ENCODE data around the gene GFRA4. TPM values are rescaled to one million over a fixed set of nuclear protein-coding genes. Genes with fewer than 3 reads are reported as not detected.

The GFRA4 gene
- total RNA-seq, 1 experiment from 2014 or later: not detected

DNA sequence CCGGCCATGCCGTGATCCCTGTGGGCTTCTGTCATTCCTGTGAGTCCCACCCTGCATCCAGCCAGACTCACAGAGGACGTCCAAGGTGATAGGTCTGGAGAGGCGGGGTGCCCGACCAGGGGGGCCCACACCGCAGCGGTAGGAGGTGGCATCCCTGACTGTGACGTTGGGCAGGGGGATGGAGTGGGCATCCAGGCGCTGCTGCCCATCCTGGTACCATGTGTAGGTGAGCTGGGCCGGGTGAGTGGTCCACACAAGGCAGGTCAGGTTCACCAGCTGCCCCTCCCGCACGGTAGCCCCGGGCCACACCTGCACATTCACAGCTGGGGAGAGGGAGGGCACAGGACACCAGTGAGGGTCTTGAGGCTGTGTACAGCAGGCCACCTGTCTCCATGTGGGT lies 30.2 kb upstream of the GFRA4 start:
- no peaks in the 10 kb centered on the region for H3K9me3 ChIP-seq (ENCODE audit: low read depth, low read length, poor library complexity, severe bottlenecking)
- no peak for DNase-seq (ENCODE audit: low spot score)
- intact Hi-C loops (cut with micrococcal nuclease; ENCODE audit: unreplicated experiment): no loop called here
- BruUV-seq (replicated peaks): no TSS peak
- ChIA-PET CTCF (no interaction called here), POLR2A (ENCODE audit: low non-redundant PET) (no interaction called here)
- H3K27me3 ChIP-seq (replicated peaks; ENCODE audit: insufficient read depth, low read depth, low read length, poor library complexity): no peaks in the 10 kb centered on the region
- no peak overlapping the region for H3K4me3 ChIP-seq (ENCODE audit: low read depth, low read length, poor library complexity, severe bottlenecking)
- H3K4me1 ChIP-seq (ENCODE audit: insufficient read depth, low read length, poor library complexity, severe bottlenecking): no peaks in the 10 kb centered on the region
- no peak overlapping the region for H3K27ac ChIP-seq (ENCODE audit: low read depth, low read length, poor library complexity, severe bottlenecking)
- no peaks in the 10 kb centered on the region for H3K36me3 ChIP-seq (ENCODE audit: insufficient read depth, low read length, poor library complexity, severe bottlenecking)
- TF ChIP-seq, protein P1, sequence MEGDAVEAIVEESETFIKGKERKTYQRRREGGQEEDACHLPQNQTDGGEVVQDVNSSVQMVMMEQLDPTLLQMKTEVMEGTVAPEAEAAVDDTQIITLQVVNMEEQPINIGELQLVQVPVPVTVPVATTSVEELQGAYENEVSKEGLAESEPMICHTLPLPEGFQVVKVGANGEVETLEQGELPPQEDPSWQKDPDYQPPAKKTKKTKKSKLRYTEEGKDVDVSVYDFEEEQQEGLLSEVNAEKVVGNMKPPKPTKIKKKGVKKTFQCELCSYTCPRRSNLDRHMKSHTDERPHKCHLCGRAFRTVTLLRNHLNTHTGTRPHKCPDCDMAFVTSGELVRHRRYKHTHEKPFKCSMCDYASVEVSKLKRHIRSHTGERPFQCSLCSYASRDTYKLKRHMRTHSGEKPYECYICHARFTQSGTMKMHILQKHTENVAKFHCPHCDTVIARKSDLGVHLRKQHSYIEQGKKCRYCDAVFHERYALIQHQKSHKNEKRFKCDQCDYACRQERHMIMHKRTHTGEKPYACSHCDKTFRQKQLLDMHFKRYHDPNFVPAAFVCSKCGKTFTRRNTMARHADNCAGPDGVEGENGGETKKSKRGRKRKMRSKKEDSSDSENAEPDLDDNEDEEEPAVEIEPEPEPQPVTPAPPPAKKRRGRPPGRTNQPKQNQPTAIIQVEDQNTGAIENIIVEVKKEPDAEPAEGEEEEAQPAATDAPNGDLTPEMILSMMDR (conservative IDR thresholded peaks at IDR 0.05; ENCODE audit: low read depth, low read length): no peak
- no peak for TF ChIP-seq EZH2 (IDR thresholded peaks at IDR 0.05; ENCODE audit: borderline replicate concordance, low read depth, low read length, poor library complexity, severe bottlenecking)

DNA sequence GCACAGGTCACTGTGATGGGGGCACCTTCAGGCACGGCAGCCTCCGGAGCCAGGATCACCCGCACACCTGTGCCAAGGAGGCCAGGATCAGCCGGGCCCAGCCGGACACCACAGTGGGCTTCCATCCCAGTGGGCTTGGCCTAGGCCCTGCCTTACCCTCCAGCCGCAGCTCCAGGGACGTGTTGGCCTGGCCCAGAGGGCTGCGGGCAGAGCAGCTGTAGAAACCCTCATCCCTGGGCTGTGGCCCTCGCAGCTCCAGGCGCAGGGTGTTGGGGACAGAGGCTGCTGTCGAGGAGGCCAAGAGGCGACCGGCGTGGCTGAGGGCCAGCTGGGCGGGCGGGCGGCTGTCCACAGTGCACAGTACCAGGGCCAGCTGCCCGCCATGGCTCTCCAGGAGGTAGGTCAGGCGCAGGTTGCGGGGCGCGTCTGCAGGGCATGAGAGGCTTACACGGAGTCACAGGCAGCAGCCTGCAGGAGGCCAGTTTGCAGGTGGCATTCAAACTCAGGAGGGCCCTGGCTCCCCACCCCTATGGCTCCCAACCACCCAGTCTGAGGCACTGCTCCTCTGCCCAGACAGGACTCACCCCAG lies 29.6 kb upstream of the GFRA4 start:
- no peak for DNase-seq (ENCODE audit: low spot score)
- Histone ChIP-seq H3K4me3 (ENCODE audit: low read depth, low read length, poor library complexity, severe bottlenecking) (no peak overlapping the region), H3K27ac (ENCODE audit: low read depth, low read length, poor library complexity, severe bottlenecking) (no peak overlapping the region), H3K9me3 (ENCODE audit: low read depth, low read length, poor library complexity, severe bottlenecking) (no peaks in the 10 kb centered on the region), H3K27me3 (replicated peaks; ENCODE audit: insufficient read depth, low read depth, low read length, poor library complexity) (no peaks in the 10 kb centered on the region), H3K4me1 (ENCODE audit: insufficient read depth, low read length, poor library complexity, severe bottlenecking) (no peaks in the 10 kb centered on the region), H3K36me3 (ENCODE audit: insufficient read depth, low read length, poor library complexity, severe bottlenecking) (no peaks in the 10 kb centered on the region)
- BruUV-seq (replicated peaks): no TSS peak
- POLR2A ChIA-PET (ENCODE audit: low non-redundant PET): no interaction called here
- TF ChIP-seq, protein P1 (conservative IDR thresholded peaks at IDR 0.05; ENCODE audit: low read depth, low read length): no peak
- no peak for TF ChIP-seq EZH2 (IDR thresholded peaks at IDR 0.05; ENCODE audit: borderline replicate concordance, low read depth, low read length, poor library complexity, severe bottlenecking)
- CTCF ChIA-PET: no interaction called here
- intact Hi-C loops (cut with micrococcal nuclease; ENCODE audit: unreplicated experiment): no loop called here

DNA sequence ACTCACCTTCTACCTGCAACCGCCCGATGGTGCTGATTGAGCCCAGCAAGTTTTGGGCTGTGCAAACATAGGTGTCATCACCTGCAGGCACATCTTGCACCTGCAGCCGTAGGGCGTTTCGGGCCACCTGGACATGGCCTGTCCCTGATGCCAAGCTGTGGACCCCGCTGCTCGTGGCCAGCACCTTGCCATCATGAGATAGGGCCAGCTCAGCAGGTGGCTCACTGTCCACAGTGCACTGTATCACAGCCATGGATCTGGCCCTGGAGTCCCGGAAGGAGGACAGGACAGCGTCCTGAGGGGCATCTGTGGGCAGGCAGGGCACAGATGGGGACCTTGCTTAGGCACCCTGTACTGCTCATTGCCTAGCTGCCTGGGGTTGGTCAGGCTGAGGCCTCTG lies 28.7 kb upstream of the GFRA4 start:
- no peak for DNase-seq (ENCODE audit: low spot score)
- H3K4me3 ChIP-seq (ENCODE audit: low read depth, low read length, poor library complexity, severe bottlenecking): no peak overlapping the region
- no TSS peak for BruUV-seq (replicated peaks)
- ChIA-PET POLR2A (ENCODE audit: low non-redundant PET) (no interaction called here), CTCF (interaction anchor here (0.5 kb wide), 1 partner anchor 104 kb away, joined by 7 read pairs; the partner anchor contains the start of gene CDC25B)
- H3K36me3 ChIP-seq (ENCODE audit: insufficient read depth, low read length, poor library complexity, severe bottlenecking): no peaks in the 10 kb centered on the region
- intact Hi-C loops (cut with micrococcal nuclease; ENCODE audit: unreplicated experiment): no loop called here
- no peak for TF ChIP-seq EZH2 (IDR thresholded peaks at IDR 0.05; ENCODE audit: borderline replicate concordance, low read depth, low read length, poor library complexity, severe bottlenecking)
- TF ChIP-seq, protein P1 (conservative IDR thresholded peaks at IDR 0.05; ENCODE audit: low read depth, low read length): no peak
- H3K4me1 ChIP-seq (ENCODE audit: insufficient read depth, low read length, poor library complexity, severe bottlenecking): no peaks in the 10 kb centered on the region
- no peaks in the 10 kb centered on the region for H3K9me3 ChIP-seq (ENCODE audit: low read depth, low read length, poor library complexity, severe bottlenecking)
- H3K27ac ChIP-seq (ENCODE audit: low read depth, low read length, poor library complexity, severe bottlenecking): no peak overlapping the region
- H3K27me3 ChIP-seq (replicated peaks; ENCODE audit: insufficient read depth, low read depth, low read length, poor library complexity): no peaks in the 10 kb centered on the region

Measured in A673 (cell line).